A673 (cell line): ENCODE results near the gene BMP5.

Experiments
- CTCF ChIP-seq: fragments of 300-800, 200-600 bp; sonication (generic); conservative IDR thresholded peaks from 2 replicates; pipeline ENCODE4 v1.5.1; 2017; ENCODE audit warnings: low read depth, mild to moderate bottlenecking, antibody characterized with exemption, low read length, moderate library complexity, mixed read lengths
- EZH2 ChIP-seq: fragments of 200-600 bp; sonication (generic); IDR thresholded peaks from 2 replicates; pipeline ENCODE4 v1.6.1; 2017; ENCODE audit warnings: borderline replicate concordance, low read depth, mild to moderate bottlenecking, mixed read lengths, antibody characterized with exemption, low read length; ENCODE audit not compliant: poor library complexity, severe bottlenecking

- no peak for TF ChIP-seq EZH2
- TF ChIP-seq CTCF = no peak
Observed at GRCh38 chr6:55714831-55715230, 160.6 kb downstream of the BMP5 start.
